Activated T-cell treated with anti-CD3 and anti-CD28 coated beads for 48 hours (primary cell): ENCODE results near the gene LMF2.
"Not testable (repeated sequence)": the region's sequence is repeated elsewhere in the genome, so short reads cannot be mapped to it uniquely, and the experiment has no call there.

Experiments used
- DNase-seq: peaks from one replicate; pipeline ENCODE4 v3.0.0-alpha.2; 2020; ENCODE audit warnings: low read depth

LMF2 gene

GRCh38 chr22:50535113-50535512 lies 27.6 kb upstream of the LMF2 start:
- no peak for DNase-seq

- DNase-seq: not testable (repeated sequence)
Measured at GRCh38 chr22:50533856-50534711, 26.6 kb upstream of the LMF2 start.

GRCh38 chr22:50532824-50533796 lies 25.6 kb upstream of the LMF2 start:
- DNase-seq: no peak

GRCh38 chr22:50531962-50532674 lies 24.6 kb upstream of the LMF2 start:
- DNase-seq: no peak

- DNase-seq: peak; percentile 77
Measured at GRCh38 chr22:50531546-50531961, 24.1 kb upstream of the LMF2 start.

GRCh38 chr22:50530877-50531545 lies 23.5 kb upstream of the LMF2 start:
- peak; percentile 83 for DNase-seq

GRCh38 chr22:50530580-50530876 lies 23.0 kb upstream of the LMF2 start:
- DNase-seq: no peak

GRCh38 chr22:50529897-50530579 lies 22.5 kb upstream of the LMF2 start, which contains the start of gene TYMP:
TSS of gene TYMP (minus strand) at chr22:50530012. CDS start at chr22:50529709, 303 bp downstream.
- DNase-seq: peak; percentile 76

- DNase-seq: no peak
Measured at GRCh38 chr22:50529416-50529896, 22.0 kb upstream of the LMF2 start.

GRCh38 chr22:50528682-50529415 lies 21.3 kb upstream of the LMF2 start:
- DNase-seq: no peak

GRCh38 chr22:50527921-50528681 lies 20.6 kb upstream of the LMF2 start:
- DNase-seq: no peak

GRCh38 chr22:50526834-50527801 lies 19.6 kb upstream of the LMF2 start:
- DNase-seq: no peak

- peak; percentile 87 for DNase-seq
Measured at GRCh38 chr22:50526108-50526833, 18.8 kb upstream of the LMF2 start.

- DNase-seq: no peak
Measured at GRCh38 chr22:50525858-50526107, 18.3 kb upstream of the LMF2 start.

- DNase-seq: peak; percentile 98
Measured at GRCh38 chr22:50525104-50525857, 17.8 kb upstream of the LMF2 start, which contains the start of gene SCO2. TSS of gene SCO2 (minus strand) at chr22:50525598. CDS start at chr22:50524411, 1,187 bp downstream.

GRCh38 chr22:50524676-50525103 lies 17.2 kb upstream of the LMF2 start:
- DNase-seq: no peak
